PC-3 (cell line): ENCODE data around the gene PPP1R16B.

ENCODE experiments used
- CTCF ChIP-seq: fragments of 300-600 bp; sonication (generic); conservative IDR thresholded peaks from 2 replicates; pipeline ENCODE4 v1.5.1; 2017; ENCODE audit warnings: antibody characterized with exemption, low read depth, mild to moderate bottlenecking, low read length
- EZH2 ChIP-seq: fragments of 300-600 bp; sonication (generic); IDR thresholded peaks from one replicate; pipeline ENCODE4 v1.6.1; 2017; ENCODE audit warnings: antibody characterized with exemption, mild to moderate bottlenecking, low read length; ENCODE audit not compliant: unreplicated experiment

GRCh38 chr20:38926934-38927616 lies 121.6 kb downstream of the PPP1R16B start:
- no peak for TF ChIP-seq EZH2
- TF ChIP-seq CTCF: no peak
